ENCODE measurements around the gene COX11. TPM values are rescaled to one million over a fixed set of nuclear protein-coding genes. Genes with fewer than 3 reads are reported as not detected.

COX11 gene
- total RNA-seq, 1 experiment from 2014 or later, result 65.0 TPM

GRCh38 chr17:54991567-54991966 lies 23.1 kb upstream of the COX11 start:
- Mint-ChIP-seq H3K27ac (no peak overlapping the region), H3K9me3 (no peaks in the 10 kb centered on the region), H3K4me3 (no peak overlapping the region), H3K36me3 (no peaks in the 10 kb centered on the region), H3K4me1 (0 out of 2 replicates have a peak, but pooled peaks cover 2% of the 10 kb centered on the region), H3K27me3 (ENCODE audit: low read depth) (no peaks in the 10 kb centered on the region)
- CTCF ChIA-PET, result interaction anchor here (1.3 to 3.7 kb wide), 2 partner anchors 14 to 247 kb away, joined by 3 to 38 read pairs; no protein-coding TSS in a partner anchor
- TF ChIP-seq AR (CRISPR knock-in tag; IDR thresholded peaks at IDR 0.05), result no peak
- TF ChIP-seq HMGA2 (CRISPR knock-in tag; IDR thresholded peaks at IDR 0.05), result peak; percentile 91
- TF ChIP-seq JUN (CRISPR knock-in tag; IDR thresholded peaks at IDR 0.05), result no peak
- ATAC-seq (no peak), DNase-seq (ENCODE audit: low spot score) (no peak)
- POLR2A ChIA-PET, result no interaction called here

DNA sequence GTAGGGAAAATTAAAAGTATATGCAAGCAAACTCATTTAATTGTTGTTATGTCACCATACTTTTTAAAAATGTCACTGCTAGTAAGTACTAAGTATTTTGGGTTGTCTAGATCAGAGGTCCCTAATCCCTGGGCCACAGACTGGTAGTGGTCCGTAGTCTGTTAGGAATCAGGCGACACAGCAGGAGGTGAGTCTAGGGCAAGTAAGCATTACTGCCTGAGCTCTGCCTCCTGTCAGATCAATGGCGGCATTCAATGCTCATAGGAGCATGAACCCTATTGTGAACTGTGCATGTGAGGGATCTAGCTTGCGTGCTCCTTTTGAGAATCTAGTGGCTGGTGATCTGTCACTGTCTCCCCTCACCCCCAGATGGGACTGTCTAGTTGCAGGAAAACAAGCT lies 21.7 kb upstream of the COX11 start:
- Mint-ChIP-seq H3K9me3 (no peaks in the 10 kb centered on the region), H3K4me1 (0 out of 2 replicates have a peak, but pooled peaks cover 2% of the 10 kb centered on the region), H3K4me3 (no peak overlapping the region), H3K27ac (no peak overlapping the region), H3K27me3 (ENCODE audit: low read depth) (no peaks in the 10 kb centered on the region), H3K36me3 (no peaks in the 10 kb centered on the region)
- no peak for ATAC-seq
- ChIA-PET POLR2A (no interaction called here), CTCF (no interaction called here)
- TF ChIP-seq OVOL2 (CRISPR knock-in tag; IDR thresholded peaks at IDR 0.05; ENCODE audit: borderline replicate concordance) (no peak), KAT7 (CRISPR knock-in tag; IDR thresholded peaks at IDR 0.05; ENCODE audit: borderline replicate concordance) (no peak), TEAD1 (CRISPR knock-in tag; IDR thresholded peaks at IDR 0.05) (no peak), NFYB (CRISPR knock-in tag; conservative IDR thresholded peaks at IDR 0.05; ENCODE audit: low read depth) (no peak), ZNF512 (CRISPR knock-in tag; IDR thresholded peaks at IDR 0.05; ENCODE audit: borderline replicate concordance) (no peak), HMGA2 (CRISPR knock-in tag; IDR thresholded peaks at IDR 0.05) (no peak), ZNF671 (CRISPR knock-in tag; IDR thresholded peaks at IDR 0.05) (no peak), ELF4 (CRISPR knock-in tag; IDR thresholded peaks at IDR 0.05; ENCODE audit: low read depth) (no peak), E2F4 (CRISPR knock-in tag; IDR thresholded peaks at IDR 0.05; ENCODE audit: borderline replicate concordance, low read depth) (no peak), ZNF138 (CRISPR knock-in tag; conservative IDR thresholded peaks at IDR 0.05) (no peak), CREM (CRISPR knock-in tag; IDR thresholded peaks at IDR 0.05) (no peak), PREB (CRISPR knock-in tag; IDR thresholded peaks at IDR 0.05; ENCODE audit: borderline replicate concordance) (no peak), AR (CRISPR knock-in tag; IDR thresholded peaks at IDR 0.05) (no peak), PRDM15 (CRISPR knock-in tag; IDR thresholded peaks at IDR 0.05) (no peak), ZNF232 (CRISPR knock-in tag; IDR thresholded peaks at IDR 0.05) (no peak)
- TF ChIP-seq, protein P1, sequence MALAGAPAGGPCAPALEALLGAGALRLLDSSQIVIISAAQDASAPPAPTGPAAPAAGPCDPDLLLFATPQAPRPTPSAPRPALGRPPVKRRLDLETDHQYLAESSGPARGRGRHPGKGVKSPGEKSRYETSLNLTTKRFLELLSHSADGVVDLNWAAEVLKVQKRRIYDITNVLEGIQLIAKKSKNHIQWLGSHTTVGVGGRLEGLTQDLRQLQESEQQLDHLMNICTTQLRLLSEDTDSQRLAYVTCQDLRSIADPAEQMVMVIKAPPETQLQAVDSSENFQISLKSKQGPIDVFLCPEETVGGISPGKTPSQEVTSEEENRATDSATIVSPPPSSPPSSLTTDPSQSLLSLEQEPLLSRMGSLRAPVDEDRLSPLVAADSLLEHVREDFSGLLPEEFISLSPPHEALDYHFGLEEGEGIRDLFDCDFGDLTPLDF (CRISPR knock-in tag; IDR thresholded peaks at IDR 0.05), result no peak
- DNase-seq (ENCODE audit: low spot score), result peak; percentile 15
